Keratinocyte (primary cell): ENCODE results near the gene EPHB2. TPM values are rescaled to one million over a fixed set of nuclear protein-coding genes. Genes with fewer than 3 reads are reported as not detected.
A peak's percentile ranks its signal among the peaks of the same experiment; 100 is the strongest.

Experiments
- DNase-seq: peaks from one replicate; pipeline ENCODE4 v3.0.0-alpha.2; 2011; ENCODE audit warnings: low read depth, missing footprints, low spot score
- FAIRE-seq: peaks from 2 replicates; lab custom pipeline; 2011; peaks lifted over from hg19 to GRCh38; lab: Jason Lieb, UNC
- H2AFZ ChIP-seq: 2 replicates; pipeline ENCODE4 v1.6.0; 2012; ENCODE audit warnings: low read length, control low read depth, inconsistent platforms; ENCODE audit not compliant: control insufficient read depth
- H3K27ac ChIP-seq: 2 replicates; pipeline ENCODE4 v1.5.1; 2011; ENCODE audit warnings: low read length; ENCODE audit not compliant: control insufficient read depth, insufficient read depth
- H3K27me3 ChIP-seq: 3 replicates; pipeline ENCODE4 v1.6.0; 2011; ENCODE audit warnings: low read length; ENCODE audit not compliant: control insufficient read depth, insufficient read depth; ENCODE audit errors: extremely low read depth
- H3K36me3 ChIP-seq, 2 experiments: 2 replicates in 1 of 2; 3 replicates in 1 of 2; pipeline ENCODE4 v1.5.1; 2011; ENCODE audit warnings: low read length in 2 of 2, mild to moderate bottlenecking in 1 of 2; ENCODE audit not compliant: control insufficient read depth in 2 of 2, insufficient read depth in 2 of 2; ENCODE audit errors: extremely low read depth in 1 of 2
- H3K4me1 ChIP-seq: 3 replicates; pipeline ENCODE4 v1.5.1; 2011; ENCODE audit warnings: low read length; ENCODE audit not compliant: control insufficient read depth, insufficient read depth; ENCODE audit errors: extremely low read depth
- H3K4me2 ChIP-seq: 3 replicates; pipeline ENCODE4 v1.6.0; 2011; ENCODE audit warnings: low read depth, low read length; ENCODE audit not compliant: control insufficient read depth, insufficient read depth; ENCODE audit errors: extremely low read depth
- H3K4me3 ChIP-seq, 3 experiments: fragments of 200-600 bp in 1 of 3; sonication (generic) in 1 of 3; 2 replicates in 2 of 3; 3 replicates in 1 of 3; pipeline ENCODE4 v1.5.1; 2011 to 2016; ENCODE audit warnings: low read length in 3 of 3, mild to moderate bottlenecking in 3 of 3, control low read depth in 2 of 3, inconsistent platforms in 1 of 3, low read depth in 1 of 3, mixed read lengths in 1 of 3, mixed run types in 1 of 3, moderate library complexity in 1 of 3; ENCODE audit not compliant: control insufficient read depth in 2 of 3, insufficient read depth in 2 of 3; ENCODE audit errors: extremely low read depth in 1 of 3
- H3K79me2 ChIP-seq: 2 replicates; pipeline ENCODE4 v1.6.0; 2012; ENCODE audit warnings: low read length; ENCODE audit not compliant: control insufficient read depth, insufficient read depth
- H3K9ac ChIP-seq: 3 replicates; pipeline ENCODE4 v1.6.0; 2011; ENCODE audit warnings: low read length; ENCODE audit not compliant: control insufficient read depth, insufficient read depth; ENCODE audit errors: extremely low read depth
- H3K9me1 ChIP-seq: 3 replicates; pipeline ENCODE4 v1.6.0; 2011; ENCODE audit warnings: low read length; ENCODE audit not compliant: control insufficient read depth, insufficient read depth; ENCODE audit errors: extremely low read depth
- H3K9me3 ChIP-seq: 2 replicates; pipeline ENCODE4 v1.5.1; 2012; ENCODE audit warnings: low read depth, low read length; ENCODE audit not compliant: control insufficient read depth
- H4K20me1 ChIP-seq: 3 replicates; pipeline ENCODE4 v1.6.0; 2011; ENCODE audit warnings: low read length; ENCODE audit not compliant: control insufficient read depth, insufficient read depth; ENCODE audit errors: extremely low read depth
- EZH2 ChIP-seq: IDR thresholded peaks from one replicate; pipeline ENCODE4 v1.6.1; 2012; ENCODE audit warnings: inconsistent platforms, mild to moderate bottlenecking, low read length, moderate library complexity
- dilution Hi-C: fragments of 300-500 bp; cut with MboI; formaldehyde crosslinking; loops from one replicate; pipeline ENCODE4 v1.7.0; 2020; ENCODE audit warnings: low sequenced_read_pairs; ENCODE audit not compliant: extremely low pct_ligation_motif_present
- polyA plus RNA-seq, 5 experiments: library from polyadenylated mRNA; depleted of rRNA in 3 of 5; stranded (reverse) in 3 of 5; stranded (forward) in 1 of 5; unstranded in 1 of 5; fragments of >200 nt; gene quantifications; 1 replicate in 1 of 5; 2 replicates in 3 of 5; 3 replicates in 1 of 5; pipeline versions ENCODE4 v1.2.1 to v1.2.3, GENCODE V29; 2011 to 2012; ENCODE audit warnings: missing spikeins in 2 of 5, low read depth in 1 of 5, low replicate concordance in 1 of 5
- TF ChIP-seq, protein P1 (sequence below), 3 experiments: IDR thresholded peaks in 1 of 3; conservative IDR thresholded peaks in 1 of 3; optimal IDR thresholded peaks in 1 of 3; 2 replicates in 2 of 3; 3 replicates in 1 of 3; pipeline versions ENCODE3 to v1.5.1; 2011; ENCODE audit warnings: low read length in 3 of 3, mild to moderate bottlenecking in 3 of 3, moderate library complexity in 2 of 3, control low read depth in 1 of 3, inconsistent platforms in 1 of 3; ENCODE audit not compliant: insufficient read depth in 2 of 3; ENCODE audit errors: extremely low read depth in 1 of 3

The EPHB2 gene
- polyA plus RNA-seq, 1 donor (not counting 4 experiments of a cell fraction or from before 2014, with no cell fraction given), result 0.10 TPM

DNA sequence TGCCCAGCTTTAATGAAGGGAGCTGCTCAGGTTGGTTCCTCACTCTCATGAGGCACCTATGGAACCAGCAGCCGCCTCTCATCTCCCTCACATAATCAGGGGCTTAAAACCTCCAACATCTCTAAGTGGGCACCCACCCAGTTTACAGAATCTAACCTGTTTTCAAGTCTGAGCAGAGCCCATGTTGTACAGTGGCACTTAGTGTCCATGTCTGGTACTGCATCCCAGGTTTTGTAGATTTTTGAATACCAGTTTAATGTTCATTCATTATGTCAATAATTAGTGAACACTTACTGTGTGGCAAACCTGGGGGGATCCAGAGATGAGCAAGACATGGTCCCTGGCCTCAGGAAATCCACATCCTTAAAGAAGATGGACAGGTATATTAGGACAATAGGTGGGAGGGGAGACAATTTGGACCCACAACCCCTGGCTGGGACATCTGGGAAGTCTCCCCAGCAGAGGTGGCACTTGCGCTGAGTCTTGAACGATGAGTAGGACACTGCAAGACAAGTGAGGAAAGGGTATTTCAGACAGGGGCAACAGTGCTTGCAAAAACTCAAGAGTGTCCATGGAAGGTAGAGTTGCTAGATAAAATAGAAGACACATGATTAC lies 178.7 kb downstream of the EPHB2 start:
- no peaks in the 10 kb centered on the region for H3K4me1 ChIP-seq
- H3K4me3 ChIP-seq, result no peak overlapping the region
- no peak overlapping the region for H3K27ac ChIP-seq
- no peaks in the 10 kb centered on the region for H3K79me2 ChIP-seq
- H4K20me1 ChIP-seq, result no peaks in the 10 kb centered on the region
- H3K4me2 ChIP-seq, result no peak overlapping the region
- dilution Hi-C loops, result no loop called here
- FAIRE-seq, result peak; percentile 76
- TF ChIP-seq EZH2, result no peak
- TF ChIP-seq, protein P1, sequence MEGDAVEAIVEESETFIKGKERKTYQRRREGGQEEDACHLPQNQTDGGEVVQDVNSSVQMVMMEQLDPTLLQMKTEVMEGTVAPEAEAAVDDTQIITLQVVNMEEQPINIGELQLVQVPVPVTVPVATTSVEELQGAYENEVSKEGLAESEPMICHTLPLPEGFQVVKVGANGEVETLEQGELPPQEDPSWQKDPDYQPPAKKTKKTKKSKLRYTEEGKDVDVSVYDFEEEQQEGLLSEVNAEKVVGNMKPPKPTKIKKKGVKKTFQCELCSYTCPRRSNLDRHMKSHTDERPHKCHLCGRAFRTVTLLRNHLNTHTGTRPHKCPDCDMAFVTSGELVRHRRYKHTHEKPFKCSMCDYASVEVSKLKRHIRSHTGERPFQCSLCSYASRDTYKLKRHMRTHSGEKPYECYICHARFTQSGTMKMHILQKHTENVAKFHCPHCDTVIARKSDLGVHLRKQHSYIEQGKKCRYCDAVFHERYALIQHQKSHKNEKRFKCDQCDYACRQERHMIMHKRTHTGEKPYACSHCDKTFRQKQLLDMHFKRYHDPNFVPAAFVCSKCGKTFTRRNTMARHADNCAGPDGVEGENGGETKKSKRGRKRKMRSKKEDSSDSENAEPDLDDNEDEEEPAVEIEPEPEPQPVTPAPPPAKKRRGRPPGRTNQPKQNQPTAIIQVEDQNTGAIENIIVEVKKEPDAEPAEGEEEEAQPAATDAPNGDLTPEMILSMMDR (optimal IDR thresholded peaks at IDR 0.05 in 1 of 3, IDR thresholded peaks at IDR 0.05 in 1 of 3, conservative IDR thresholded peaks at IDR 0.05 in 1 of 3; ENCODE audit: extremely low read depth in 1 of 3, insufficient read depth in 2 of 3, low read length in 3 of 3), result peak; percentile 76 to 93 (median 78)
- no peaks in the 10 kb centered on the region for H3K9me1 ChIP-seq
- DNase-seq, result no peak
- H3K27me3 ChIP-seq, result peaks cover 8% of the 10 kb centered on the region
- no peaks in the 10 kb centered on the region for H3K36me3 ChIP-seq
- no peaks in the 10 kb centered on the region for H3K9me3 ChIP-seq
- H2AFZ ChIP-seq, result no peak overlapping the region
- no peak overlapping the region for H3K9ac ChIP-seq

DNA sequence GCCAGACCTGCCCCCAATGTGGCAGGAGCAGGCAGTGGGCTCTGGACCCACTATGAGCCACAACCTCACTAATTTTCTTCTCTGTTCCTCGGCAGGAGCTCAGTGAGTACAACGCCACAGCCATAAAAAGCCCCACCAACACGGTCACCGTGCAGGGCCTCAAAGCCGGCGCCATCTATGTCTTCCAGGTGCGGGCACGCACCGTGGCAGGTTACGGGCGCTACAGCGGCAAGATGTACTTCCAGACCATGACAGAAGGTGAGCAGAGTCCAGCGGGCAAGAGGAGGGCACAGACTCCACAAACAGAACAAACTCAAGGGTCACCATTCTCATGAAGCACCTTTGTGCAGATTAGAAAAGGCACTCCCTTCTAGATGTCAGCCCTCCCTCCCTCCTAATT lies 182.2 kb downstream of the EPHB2 start:
- no peak overlapping the region for H3K4me2 ChIP-seq
- DNase-seq (no peak), FAIRE-seq (no peak)
- H3K9me1 ChIP-seq, result no peaks in the 10 kb centered on the region
- H3K4me1 ChIP-seq, result no peaks in the 10 kb centered on the region
- H3K27ac ChIP-seq, result no peak overlapping the region
- H4K20me1 ChIP-seq, result no peaks in the 10 kb centered on the region
- H3K27me3 ChIP-seq, result peaks cover 4% of the 10 kb centered on the region
- H3K4me3 ChIP-seq, result no peak overlapping the region
- H2AFZ ChIP-seq, result no peak overlapping the region
- H3K9ac ChIP-seq, result no peak overlapping the region
- H3K79me2 ChIP-seq, result no peaks in the 10 kb centered on the region
- no peaks in the 10 kb centered on the region for H3K36me3 ChIP-seq
- TF ChIP-seq, protein P1 (optimal IDR thresholded peaks at IDR 0.05 in 1 of 3, IDR thresholded peaks at IDR 0.05 in 1 of 3, conservative IDR thresholded peaks at IDR 0.05 in 1 of 3; ENCODE audit: extremely low read depth in 1 of 3, insufficient read depth in 2 of 3, low read length in 3 of 3), result no peak
- no peak for TF ChIP-seq EZH2
- no peaks in the 10 kb centered on the region for H3K9me3 ChIP-seq
- dilution Hi-C loops, result no loop called here
